ENCODE data around the gene APBB2.

APBB2 gene

DNA sequence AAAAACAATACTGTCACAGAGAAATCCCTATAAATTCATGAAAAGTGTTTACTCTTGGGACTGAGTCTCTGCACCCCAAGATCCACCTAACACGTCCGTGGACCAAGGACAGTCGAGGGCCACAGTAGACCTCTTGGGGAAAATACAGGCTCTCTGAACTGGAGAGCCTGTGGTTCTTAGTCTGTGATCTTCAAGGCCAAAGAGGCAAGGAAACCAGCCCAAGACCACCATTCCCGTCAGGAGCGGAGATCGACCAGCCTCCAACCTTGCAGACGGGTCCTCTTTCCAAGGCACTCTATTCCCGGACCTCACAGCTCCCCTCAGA is 1.6 kb upstream of the APBB2 start:
- DNase-seq (ENCODE audit: low spot score) = no peak

DNA sequence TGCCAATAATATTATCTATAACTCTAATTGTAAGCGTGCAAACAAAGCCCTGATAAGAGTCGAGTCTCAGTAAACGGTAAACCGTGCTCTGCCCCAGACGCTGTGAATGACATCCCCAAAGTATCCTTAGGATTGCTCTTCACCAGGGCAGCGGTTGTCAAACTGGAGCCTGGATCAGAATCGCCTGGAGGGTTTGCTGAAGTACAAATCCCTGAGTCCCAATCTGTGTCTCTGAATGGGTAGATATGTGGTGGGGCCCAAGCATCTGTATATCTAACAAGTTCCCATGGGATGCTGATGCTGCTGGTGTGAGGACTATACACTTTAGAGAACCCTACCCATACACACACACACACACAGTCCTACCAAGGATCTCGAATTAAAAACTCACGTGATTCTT is 813 bp upstream of the APBB2 start:
- DNase-seq (ENCODE audit: low spot score) = no peak

DNA sequence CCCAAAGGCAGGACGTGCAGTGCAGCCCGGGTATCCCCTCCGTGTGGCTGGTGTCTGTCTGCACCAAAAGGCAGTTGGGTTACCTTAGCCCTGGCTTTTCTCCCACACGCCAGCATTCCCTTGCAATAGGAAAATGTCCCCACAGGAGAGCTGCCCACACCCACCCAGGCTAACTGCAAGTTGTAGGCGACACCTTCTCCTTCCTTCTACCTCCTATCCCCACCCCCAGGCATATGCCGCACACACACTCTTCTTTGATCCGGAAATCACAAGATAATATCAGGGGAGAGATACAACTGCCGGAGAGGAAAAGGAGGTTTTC is 444 bp upstream of the APBB2 start:
- DNase-seq (ENCODE audit: low spot score) = no peak

DNA sequence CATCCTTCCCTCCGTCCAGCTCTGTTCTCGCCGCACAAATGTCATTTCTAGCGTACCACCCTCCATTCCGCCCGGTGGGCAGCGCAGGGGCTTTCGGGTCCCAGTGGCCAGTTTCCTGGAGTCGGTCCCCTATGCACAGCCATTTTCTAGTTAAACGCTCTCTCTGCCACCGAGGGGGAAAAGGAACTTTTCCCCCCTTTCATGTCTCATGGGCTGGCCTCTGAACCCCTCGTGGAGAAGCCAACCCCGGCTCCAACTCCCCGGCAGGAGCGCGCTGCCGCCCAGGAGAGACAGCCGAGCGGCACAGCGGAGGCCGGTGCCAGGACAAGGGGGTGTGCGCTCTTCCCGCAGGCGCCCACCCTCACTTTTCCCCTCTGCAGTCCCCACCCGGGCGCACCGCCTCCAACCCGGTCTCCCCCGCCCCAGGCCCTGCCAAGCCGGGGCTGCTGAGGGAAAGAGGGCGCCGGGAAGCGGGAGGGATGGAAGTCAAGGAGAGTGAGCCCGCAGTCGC is 662 bp downstream of the APBB2 start:
- no peak for DNase-seq (ENCODE audit: low spot score)

DNA sequence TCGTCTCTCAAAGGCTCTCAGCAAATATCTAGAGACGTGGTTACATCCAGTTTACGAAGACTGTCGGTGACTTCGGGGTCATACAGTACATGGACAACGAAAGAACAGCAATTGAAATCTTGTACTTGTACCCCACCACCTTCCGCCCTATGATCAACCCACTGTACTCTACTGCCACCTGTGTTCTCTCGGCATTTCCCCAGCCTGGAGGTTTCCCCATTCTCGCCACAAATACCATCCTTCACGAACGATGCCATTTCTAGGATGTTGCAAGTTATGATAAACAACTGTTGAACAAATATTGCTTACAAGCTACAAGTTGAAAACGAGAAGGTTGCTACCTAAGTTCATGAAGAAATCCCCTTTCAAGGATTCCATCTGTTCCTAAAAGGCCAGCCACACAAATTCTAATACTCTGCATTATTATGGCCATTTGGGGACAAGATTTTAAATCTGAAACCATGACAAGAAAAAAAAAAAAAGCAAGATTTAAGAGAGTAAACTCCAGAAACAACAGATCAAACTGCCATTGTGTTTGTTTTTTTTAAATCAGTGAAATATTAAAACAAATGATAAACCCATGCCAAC is 1.6 kb downstream of the APBB2 start:
- DNase-seq (ENCODE audit: low spot score) = peak; percentile 43

DNA sequence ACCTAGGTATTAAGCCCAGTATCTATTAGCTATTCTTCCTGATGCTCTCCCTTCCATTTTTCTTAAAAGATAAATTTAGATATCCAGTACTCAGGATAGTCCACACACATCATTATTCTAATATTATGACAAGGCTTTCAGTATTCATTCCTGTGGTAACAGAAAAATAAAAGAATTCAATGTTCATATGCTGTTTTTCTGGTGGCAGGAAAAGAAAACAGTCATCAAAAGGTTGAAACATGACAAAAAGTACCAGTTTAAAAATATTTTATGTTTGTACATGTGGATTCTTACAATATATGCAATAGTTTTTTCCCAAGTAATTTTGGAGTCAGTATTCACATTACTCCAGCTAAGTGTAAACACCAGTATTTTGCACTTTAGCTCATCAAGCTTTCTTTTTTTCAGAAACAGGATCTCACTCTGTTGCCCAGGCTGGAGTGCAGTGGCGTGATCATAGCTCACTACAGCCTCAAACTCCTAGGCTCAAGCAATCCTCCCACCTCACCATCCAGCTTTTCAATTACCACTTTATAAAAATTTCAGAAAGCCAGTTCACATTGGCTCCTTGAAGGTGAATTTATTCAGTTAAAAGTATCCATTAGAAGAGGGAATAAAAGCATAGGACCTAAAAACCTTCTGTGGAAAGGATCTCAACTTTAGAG is 2.3 kb downstream of the APBB2 start:
- no peak for DNase-seq (ENCODE audit: low spot score)

DNA sequence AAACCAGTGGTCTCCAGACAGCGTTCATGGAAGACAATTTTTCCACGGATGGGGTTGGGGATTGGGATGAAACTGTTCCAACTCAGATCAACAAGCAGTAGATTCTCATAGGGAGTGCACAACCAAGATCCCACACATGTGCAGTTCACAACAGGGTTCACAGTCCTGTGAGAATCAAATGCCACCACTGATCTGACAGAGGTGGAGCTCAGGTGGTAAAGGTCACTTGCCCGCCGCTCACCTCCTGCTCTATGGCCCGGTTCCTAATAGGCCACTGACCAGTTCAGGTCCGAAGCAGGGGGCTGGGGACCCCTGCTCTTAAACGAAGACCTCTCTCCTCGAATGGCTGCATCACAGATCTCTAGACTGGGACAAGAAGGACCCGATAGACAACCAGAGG is 4.4 kb downstream of the APBB2 start:
- no peak for DNase-seq (ENCODE audit: low spot score)

DNA sequence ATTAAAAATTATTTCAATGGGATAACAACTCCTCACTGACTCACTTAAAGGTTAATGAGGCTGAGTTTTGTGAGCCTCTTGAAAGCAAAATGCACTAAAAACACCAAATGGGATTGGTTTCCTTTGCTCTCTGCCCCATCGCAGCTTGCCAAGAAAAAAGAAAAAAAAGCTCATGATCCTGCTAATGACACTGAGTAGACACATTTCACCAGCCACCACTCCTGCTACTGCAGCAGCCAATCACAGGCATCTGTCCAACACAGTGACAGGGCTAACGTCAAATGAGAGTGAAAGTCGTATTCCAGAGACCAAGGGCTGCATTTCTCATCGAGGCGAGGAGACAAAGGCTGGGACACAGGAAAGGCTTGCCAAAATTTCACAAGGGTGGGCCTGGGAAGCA is 5.2 kb downstream of the APBB2 start:
- DNase-seq (ENCODE audit: low spot score) = no peak

DNA sequence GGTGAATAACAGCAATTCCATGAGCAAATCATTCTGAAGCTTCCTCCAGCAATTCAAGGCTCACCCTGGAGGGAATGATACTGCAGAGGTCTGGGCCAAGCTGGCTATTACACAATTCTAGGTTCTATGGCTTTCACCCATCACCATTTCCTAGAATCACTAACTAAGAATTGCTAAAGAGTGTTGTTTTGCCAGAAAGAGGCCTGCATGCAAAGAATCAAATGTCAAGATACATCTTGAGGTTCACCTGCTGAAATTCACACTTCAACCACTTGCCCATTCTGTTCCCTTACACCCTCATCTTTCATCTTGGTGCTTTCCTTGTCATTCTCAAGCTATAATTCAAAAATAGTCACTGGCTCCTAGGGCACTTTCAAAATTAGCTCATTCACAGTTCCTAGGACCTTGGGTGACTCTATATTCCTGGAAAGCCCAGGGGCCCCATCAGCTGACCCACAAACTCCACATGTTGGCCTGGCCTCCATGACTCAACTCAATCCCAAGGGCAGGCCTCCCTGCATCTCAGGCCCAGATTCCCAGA is 7.0 kb downstream of the APBB2 start:
- no peak for DNase-seq (ENCODE audit: low spot score)

DNA sequence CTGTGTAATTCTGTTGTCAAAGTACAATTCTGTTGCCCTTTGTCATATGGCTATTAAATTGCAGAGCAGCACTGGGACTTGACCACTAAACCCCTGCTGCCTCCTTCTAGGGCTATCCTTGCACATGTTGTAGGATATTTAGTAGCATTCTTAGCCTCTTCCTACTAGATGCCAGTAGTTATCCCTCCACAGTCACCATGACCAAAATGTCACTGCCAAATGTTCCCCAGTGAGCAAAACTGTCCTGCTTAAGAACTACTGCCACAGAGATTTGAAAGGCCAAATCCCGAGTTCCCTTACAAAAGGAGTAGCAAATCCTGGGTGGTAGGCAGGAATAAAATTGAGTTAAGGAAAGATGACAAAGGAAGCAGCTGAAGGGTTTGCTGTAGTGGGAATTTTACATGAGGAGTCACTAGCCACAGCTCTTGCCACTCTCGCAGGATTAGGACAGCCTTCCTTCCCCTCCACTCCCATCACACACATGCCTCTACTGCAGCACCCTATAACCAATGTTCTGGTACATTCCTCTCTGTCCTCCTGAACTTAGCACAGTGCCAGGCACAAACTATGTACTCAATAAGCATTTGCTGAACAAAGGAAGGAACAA is 8.4 kb downstream of the APBB2 start:
- DNase-seq (ENCODE audit: low spot score) = no peak

DNA sequence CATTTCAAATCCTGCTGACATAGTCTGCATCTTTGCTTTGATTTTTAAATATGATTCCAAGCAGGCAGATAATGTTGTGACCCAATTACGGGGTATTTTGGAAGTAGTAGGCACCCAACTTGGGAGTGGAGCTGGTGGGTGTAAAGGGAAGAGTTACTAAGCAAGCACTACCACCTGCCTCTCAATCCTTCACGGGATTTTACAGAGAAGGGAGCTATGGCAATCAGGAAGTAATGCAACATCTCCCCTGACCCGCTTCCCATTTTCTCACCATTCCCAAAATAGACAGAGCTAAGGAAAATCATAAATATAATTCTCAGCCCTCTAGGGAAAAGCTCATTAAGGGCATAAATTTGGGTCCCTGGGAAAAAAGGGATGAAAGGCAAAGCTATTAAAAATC is 9.2 kb downstream of the APBB2 start:
- DNase-seq (ENCODE audit: low spot score) = no peak

DNA sequence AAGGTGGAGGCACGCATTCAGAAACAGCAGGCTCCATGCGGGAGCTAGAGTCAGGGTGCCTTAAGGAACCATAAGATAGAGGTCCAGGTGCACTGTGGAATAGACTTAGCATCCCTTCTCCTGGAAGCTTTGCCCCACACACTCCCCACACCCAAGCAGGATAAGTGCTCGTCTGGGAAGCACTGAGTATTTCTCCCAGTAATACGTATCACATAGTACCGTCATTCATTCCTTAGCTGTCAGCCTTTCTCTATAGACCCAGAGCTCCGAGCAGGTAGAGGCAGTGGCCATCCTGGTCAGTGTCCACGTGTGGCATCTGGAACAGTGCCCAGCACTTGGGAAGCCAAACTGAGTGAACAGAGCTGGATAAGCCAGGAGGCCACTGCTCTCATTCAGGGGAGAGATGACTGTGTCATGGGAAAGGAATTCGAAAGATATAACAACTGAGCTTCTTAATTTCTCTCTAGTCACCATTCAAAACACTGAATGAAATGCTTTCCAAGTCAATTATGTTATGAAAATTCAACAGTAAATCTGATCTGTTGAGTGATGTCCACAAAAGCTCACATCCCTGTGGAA is 9.9 kb downstream of the APBB2 start:
- peak; percentile 77 for DNase-seq (ENCODE audit: low spot score)

DNA sequence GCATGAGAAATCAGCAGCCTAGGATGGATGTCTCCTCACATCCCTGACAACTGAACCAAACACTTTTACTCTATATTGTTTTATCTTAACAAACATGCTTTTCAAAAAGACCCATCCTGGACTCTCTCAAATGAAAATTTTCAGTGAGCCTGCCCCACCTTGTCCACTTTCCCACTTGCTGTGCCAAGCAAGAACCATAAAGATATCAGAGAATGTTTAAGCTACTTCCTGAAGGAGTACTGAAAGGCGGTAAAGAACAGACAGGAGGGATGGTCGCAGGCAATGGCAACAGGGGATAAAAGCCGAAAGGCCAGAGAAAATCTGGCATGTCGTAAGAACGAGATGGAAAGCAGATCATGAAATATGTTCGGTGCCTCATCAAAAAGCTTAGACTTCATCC is 10.5 kb downstream of the APBB2 start:
- no peak for DNase-seq (ENCODE audit: low spot score)

DNA sequence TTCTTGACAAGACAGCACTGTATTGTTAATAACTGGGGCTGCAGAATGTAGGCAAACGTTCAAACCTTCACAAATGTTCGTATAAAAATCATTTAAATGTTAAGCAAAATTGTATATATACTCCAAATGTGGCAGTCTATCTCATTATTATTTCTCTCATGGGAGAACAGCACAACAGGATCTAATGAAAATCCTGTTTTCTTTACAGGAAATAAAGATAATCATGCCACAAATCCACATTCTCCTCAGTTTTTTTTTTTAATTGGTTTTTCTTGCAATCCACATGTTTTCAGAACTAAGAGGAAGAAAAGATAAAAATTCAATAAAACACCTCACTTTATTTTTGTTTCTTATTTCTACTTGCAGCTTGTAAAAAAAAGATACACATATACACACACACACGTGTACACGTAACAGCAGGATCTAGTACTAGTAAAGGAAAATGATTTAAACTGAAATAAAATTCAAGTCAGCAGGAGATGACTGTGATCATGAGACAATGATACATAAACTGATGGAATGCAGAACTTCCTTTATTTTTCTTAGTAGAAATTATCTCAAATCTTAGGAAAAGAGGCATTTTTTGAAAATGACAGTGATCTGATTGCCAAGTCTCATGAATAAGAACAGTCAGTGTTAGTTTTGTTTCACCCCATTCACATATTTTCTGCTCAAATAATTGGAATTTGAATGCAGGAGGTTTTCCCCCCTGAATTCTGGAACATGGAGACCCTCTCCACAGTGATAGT is 11.3 kb downstream of the APBB2 start:
- DNase-seq (ENCODE audit: low spot score) = no peak

DNA sequence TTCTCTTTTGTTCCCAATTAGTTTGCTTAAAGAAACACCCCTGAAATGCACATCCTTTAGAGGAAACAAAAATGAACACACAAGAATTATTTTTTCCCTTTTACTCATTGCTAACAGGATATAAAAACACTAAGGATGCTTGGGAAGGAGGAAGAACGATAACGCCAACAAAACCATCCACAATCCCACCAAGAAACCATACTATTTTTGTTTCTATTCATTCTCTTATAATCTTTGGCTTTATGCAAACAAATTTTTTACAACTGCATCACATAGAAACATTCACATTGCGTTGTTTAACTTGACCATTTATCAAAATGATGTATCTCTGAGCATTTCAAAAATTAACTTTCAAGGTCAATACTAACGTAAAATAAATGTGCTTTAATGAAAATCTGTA is 12.0 kb downstream of the APBB2 start:
- no peak for DNase-seq (ENCODE audit: low spot score)

DNA sequence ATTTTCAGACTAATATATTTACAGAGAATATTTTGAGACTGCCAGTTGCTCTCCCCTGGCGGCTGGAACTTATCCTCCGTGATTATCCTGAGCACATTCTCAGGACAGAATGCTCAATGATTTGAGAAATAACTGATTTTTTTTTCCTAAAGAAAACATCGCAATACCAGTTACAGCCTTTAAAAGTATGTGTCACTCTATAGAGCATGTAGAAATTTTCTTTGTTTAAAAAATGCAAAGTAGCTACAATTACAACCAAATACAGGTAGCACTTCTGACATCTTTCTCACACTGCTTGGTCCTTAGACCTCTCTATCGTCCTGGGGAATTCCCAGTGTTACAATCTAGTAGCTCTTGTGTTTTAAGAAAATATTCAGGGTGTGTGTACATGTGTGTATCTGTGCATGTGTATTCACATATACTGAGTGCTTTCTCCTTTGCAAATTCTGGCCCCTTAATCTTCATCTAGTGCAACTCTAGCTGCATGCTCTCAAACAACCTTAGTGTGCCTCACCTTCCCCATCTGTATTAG is 13.8 kb downstream of the APBB2 start:
- DNase-seq (ENCODE audit: low spot score) = no peak

DNA sequence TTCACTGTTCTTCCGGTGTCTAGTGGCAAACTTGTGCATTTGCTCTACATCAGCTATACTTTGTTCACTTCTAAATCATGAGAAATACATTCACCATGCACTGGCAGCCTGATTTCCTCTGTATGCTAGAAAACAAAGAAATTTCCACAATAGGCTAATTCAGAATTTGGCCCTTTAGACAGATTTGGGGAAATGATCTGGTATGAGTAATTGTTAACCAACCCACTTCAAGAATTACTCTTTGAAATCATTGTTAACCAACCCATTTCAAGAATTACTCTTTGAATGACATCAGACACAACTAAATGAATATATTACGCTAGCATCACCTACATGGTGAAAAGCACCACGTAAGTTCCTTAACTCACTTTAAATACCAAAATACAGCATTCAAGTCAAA is 14.6 kb downstream of the APBB2 start:
- no peak for DNase-seq (ENCODE audit: low spot score)

DNA sequence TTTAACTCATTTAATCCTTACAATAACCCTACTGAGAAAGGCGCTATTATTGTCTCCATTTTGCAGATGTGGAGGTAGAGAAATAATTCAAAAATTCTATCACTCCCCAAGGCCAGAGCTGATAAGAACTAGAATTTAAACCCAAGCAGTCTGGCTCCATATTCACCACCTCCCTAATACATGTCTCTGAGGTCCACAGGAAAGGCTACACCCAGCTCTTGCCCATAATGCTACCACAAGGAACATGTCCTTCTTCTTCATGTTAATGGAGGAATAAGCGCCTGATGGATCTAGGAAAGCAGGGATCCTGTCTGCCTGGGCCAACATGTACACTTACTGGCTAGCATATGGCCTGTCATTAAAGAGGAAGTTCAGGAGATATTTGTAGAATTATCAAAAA is 16.3 kb downstream of the APBB2 start:
- DNase-seq (ENCODE audit: low spot score) = no peak

DNA sequence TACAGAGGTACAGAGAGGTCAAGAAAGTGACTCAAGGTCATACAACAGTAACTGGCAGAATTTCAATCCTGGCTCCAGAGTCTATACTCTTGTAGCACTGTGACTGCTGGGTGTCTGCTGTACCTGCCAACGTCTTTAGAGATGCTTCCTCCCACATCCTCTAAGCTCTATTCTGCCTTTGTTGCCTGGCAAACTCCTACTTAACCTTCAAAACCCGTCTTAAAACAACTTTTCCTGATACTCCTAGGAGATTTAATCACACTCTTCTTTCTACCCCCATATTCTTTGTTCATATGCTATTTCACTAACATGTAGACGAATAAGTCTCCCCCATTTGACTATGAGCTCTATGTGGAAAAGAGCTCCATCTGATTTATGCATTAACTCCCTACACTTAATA is 16.8 kb downstream of the APBB2 start:
- no peak for DNase-seq (ENCODE audit: low spot score)

DNA sequence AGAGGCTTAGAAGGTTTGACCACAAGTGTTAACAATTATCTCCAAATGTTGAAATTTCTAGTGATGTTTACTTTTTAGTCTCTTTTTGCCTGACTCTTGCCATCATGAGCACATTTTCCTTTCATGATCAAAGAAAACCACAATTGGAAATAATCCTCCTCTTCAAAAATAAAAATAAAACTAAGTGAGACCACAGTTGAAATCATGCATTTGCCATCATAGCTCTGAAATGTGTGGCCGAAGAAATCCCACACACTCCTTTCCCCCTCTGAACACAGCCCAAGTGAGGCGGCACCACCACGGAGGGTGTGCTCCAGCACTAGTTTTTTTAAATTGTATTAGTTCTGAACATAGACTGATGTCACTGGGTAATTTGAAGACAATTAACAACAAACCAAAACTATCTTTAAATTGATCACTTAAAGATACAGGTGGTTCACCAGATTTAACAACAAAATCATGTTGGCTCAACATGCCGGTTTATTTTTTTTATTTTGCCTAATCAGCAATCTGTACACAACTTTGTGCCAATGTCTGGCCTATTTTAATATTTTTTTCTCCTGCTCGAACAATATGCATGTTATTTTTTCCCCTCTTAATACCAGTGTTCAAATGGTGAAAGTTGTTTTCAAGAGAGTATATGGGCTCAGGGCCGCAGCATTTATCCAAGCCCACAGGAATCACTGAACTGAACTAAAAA is 17.6 kb downstream of the APBB2 start:
- DNase-seq (ENCODE audit: low spot score) = peak; percentile 54

DNA sequence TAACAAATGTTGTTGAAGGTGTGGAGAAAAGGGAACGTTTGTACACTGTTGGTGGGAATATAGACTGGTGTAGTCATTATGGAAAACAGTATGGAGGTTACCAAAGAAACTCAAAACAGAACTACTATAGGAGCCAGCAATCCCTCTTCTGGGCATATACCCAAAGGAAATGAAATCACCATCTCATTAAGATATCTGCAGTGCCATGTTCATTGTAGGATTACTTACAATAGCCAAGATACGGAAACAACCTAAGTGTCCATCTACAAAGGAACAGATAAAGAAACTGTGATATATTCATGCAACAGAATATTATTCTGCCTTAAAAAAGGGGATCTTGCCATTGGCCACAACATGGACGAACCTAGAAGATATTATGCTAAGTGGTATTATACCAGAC is 22.2 kb downstream of the APBB2 start:
- no peak for DNase-seq (ENCODE audit: low spot score)

DNA sequence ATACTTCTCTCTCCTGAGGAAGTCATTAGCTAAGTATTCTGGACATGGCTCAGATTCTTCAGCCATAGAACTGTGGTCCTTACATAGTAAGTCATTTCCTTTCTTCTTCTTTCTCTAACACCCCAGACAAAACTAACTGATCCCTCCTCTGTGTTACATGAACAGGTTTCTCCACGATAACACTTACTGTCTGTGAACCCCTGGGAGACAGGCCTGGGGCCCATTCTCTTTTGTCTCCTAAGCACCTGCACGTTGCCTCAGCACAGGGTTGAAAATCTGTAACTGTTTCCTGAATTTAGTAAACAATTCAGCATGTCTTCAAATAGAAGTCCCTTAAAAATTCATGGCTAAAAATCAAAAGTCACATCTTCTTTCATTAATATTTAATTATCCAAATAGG is 24.7 kb downstream of the APBB2 start:
- no peak for DNase-seq (ENCODE audit: low spot score)
